Neural cell (in vitro differentiated cells): ENCODE data around the gene DPPA4. TPM values are rescaled to one million over a fixed set of nuclear protein-coding genes. Genes with fewer than 3 reads are reported as not detected.

Source experiments
- H2AFZ ChIP-seq: fragments of 200-600, 300-800 bp; sonication (generic), shearing (Covaris generic); 2 replicates; pipeline ENCODE4 v1.6.0; 2014; ENCODE audit warnings: low read depth, mild to moderate bottlenecking, antibody characterized with exemption, low read length, moderate library complexity
- H3F3A ChIP-seq: fragments of 200-600 bp; shearing (Covaris generic); 2 replicates; pipeline ENCODE4 v1.6.1; 2016; ENCODE audit warnings: mild to moderate bottlenecking, moderate library complexity, mixed read lengths, antibody characterized with exemption, low read length; ENCODE audit not compliant: insufficient read depth, poor library complexity, severe bottlenecking
- H3K27ac ChIP-seq: fragments of 200-600, 300-800 bp; sonication (generic), shearing (Covaris generic); 2 replicates; pipeline ENCODE4 v1.5.1; 2014; ENCODE audit warnings: mild to moderate bottlenecking, low read length, moderate library complexity
- H3K27me3 ChIP-seq: fragments of 300-800, 200-600 bp; sonication (generic), shearing (Covaris generic); 2 replicates; pipeline ENCODE4 v1.6.0; 2014; ENCODE audit warnings: mild to moderate bottlenecking, low read depth, low read length, moderate library complexity; ENCODE audit not compliant: insufficient read depth
- H3K36me3 ChIP-seq: fragments of 300-800, 200-600 bp; sonication (generic), shearing (Covaris generic); 2 replicates; pipeline ENCODE4 v1.5.1; 2014; ENCODE audit warnings: mild to moderate bottlenecking, antibody characterized with exemption, low read length, moderate library complexity; ENCODE audit not compliant: insufficient read depth
- H3K4me2 ChIP-seq: fragments of 300-800, 200-600 bp; sonication (generic), shearing (Covaris generic); 2 replicates; pipeline ENCODE4 v1.6.0; 2014; ENCODE audit warnings: mild to moderate bottlenecking, low read length
- H3K4me3 ChIP-seq: fragments of 300-800, 200-600 bp; sonication (generic), shearing (Covaris generic); 2 replicates; pipeline ENCODE4 v1.5.1; 2014; ENCODE audit warnings: mild to moderate bottlenecking, low read length, moderate library complexity
- H3K79me2 ChIP-seq: fragments of 200-600 bp; shearing (Covaris generic); replicated peaks from 2 replicates; pipeline ENCODE4 v1.6.0; 2014; ENCODE audit warnings: mild to moderate bottlenecking, low read length, moderate library complexity; ENCODE audit not compliant: insufficient read depth
- H3K9ac ChIP-seq: fragments of 300-800, 200-600 bp; sonication (generic), shearing (Covaris generic); 2 replicates; pipeline ENCODE4 v1.6.1; 2016; ENCODE audit warnings: mild to moderate bottlenecking, low read length, mixed read lengths
- H3K9me2 ChIP-seq: fragments of 200-600 bp; shearing (Covaris generic); 2 replicates; pipeline ENCODE4 v1.6.1; 2016; ENCODE audit warnings: mild to moderate bottlenecking, low read length, mixed read lengths; ENCODE audit not compliant: insufficient read depth
- H3K9me3 ChIP-seq: fragments of 200-600, 300-800 bp; sonication (generic), shearing (Covaris generic); 2 replicates; pipeline ENCODE4 v1.6.1; 2016; ENCODE audit warnings: mild to moderate bottlenecking, mixed run types, low read length, moderate library complexity, mixed read lengths
- H4K20me1 ChIP-seq: fragments of 200-600 bp; shearing (Covaris generic); 2 replicates; pipeline ENCODE4 v1.6.1; 2016; ENCODE audit warnings: mild to moderate bottlenecking, mixed run types; ENCODE audit not compliant: insufficient read depth
- EP300 ChIP-seq: fragments of 450-650 bp; conservative IDR thresholded peaks from 2 replicates; pipeline ENCODE4 v1.6.1; 2014; ENCODE audit warnings: antibody characterized with exemption, mild to moderate bottlenecking, moderate library complexity; ENCODE audit not compliant: poor library complexity, severe bottlenecking
- EZH2 ChIP-seq: fragments of 200-600, 300-800 bp; shearing (Covaris generic), sonication (generic); IDR thresholded peaks from 2 replicates; pipeline ENCODE4 v1.6.1; 2014; ENCODE audit warnings: antibody characterized with exemption, low read length, borderline replicate concordance, mild to moderate bottlenecking; ENCODE audit not compliant: insufficient read depth, poor library complexity, severe bottlenecking
- MXI1 ChIP-seq: fragments of 450-650 bp; conservative IDR thresholded peaks from 2 replicates; pipeline ENCODE4 v1.6.1; 2014; ENCODE audit warnings: antibody characterized with exemption, mild to moderate bottlenecking; ENCODE audit not compliant: poor library complexity, severe bottlenecking
- POLR2AphosphoS5 ChIP-seq: IDR thresholded peaks from 2 replicates; pipeline ENCODE4 v1.6.1; 2012
- RAD21 ChIP-seq: fragments of 450-650 bp; conservative IDR thresholded peaks from 2 replicates; pipeline ENCODE4 v1.6.1; 2014; ENCODE audit warnings: antibody characterized with exemption, mild to moderate bottlenecking, moderate library complexity
- SMC3 ChIP-seq: fragments of 450-650 bp; conservative IDR thresholded peaks from 2 replicates; pipeline ENCODE4 v1.6.1; 2014; ENCODE audit warnings: antibody characterized with exemption, mild to moderate bottlenecking, moderate library complexity; ENCODE audit not compliant: poor library complexity
- TAF1 ChIP-seq: IDR thresholded peaks from 2 replicates; pipeline ENCODE4 v1.6.1; 2012; ENCODE audit warnings: low read depth
- polyA plus RNA-seq: library from polyadenylated mRNA; depleted of rRNA; stranded (reverse); fragments of >200 nt; gene quantifications from 2 replicates; pipeline ENCODE4 v1.2.3, GENCODE V29; 2014
- TF ChIP-seq, protein P1 (sequence below): IDR thresholded peaks from 2 replicates; pipeline ENCODE4 v1.6.1; 2012; ENCODE audit warnings: borderline replicate concordance
- TF ChIP-seq, protein P2 (sequence below): fragments of 450-650 bp; IDR thresholded peaks from 2 replicates; pipeline ENCODE4 v1.5.1; 2014; ENCODE audit warnings: antibody characterized with exemption, mild to moderate bottlenecking, moderate library complexity; ENCODE audit not compliant: poor library complexity, severe bottlenecking

Gene DPPA4
- polyA plus RNA-seq, 1 donor from 2014 or later, result 1.6 TPM

DNA sequence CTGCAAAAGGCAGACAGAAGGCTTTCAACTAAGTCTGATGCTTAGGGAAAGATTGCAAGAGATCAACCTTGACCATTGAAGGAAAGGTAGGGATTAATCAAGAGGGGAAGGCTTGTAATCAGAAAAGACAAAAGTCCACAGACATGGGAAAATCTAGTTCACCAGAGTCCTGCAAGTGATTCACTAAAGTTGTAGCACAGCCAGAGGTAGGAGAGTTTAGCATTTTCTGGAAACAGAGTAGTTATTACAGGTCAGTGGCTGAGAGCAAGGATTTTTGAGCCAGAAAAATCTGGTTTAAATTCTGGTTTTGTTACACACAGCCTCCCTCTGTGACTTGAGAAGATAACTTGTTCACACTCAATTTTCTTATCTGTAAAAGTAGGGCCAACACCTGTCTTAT is 35.3 kb upstream of the DPPA4 start:
- Histone ChIP-seq H3K9me3 (no peaks in the 10 kb centered on the region), H4K20me1 (no peaks in the 10 kb centered on the region), H3K9me2 (no peaks in the 10 kb centered on the region), H3K27me3 (no peaks in the 10 kb centered on the region), H3K4me2 (no peak overlapping the region), H3K79me2 (no peaks in the 10 kb centered on the region), H3K36me3 (no peaks in the 10 kb centered on the region), H3F3A (no peaks in the 10 kb centered on the region), H3K4me3 (no peak overlapping the region), H3K27ac (no peak overlapping the region), H2AFZ (no peak overlapping the region), H3K9ac (no peak overlapping the region)
- TF ChIP-seq, protein P1, sequence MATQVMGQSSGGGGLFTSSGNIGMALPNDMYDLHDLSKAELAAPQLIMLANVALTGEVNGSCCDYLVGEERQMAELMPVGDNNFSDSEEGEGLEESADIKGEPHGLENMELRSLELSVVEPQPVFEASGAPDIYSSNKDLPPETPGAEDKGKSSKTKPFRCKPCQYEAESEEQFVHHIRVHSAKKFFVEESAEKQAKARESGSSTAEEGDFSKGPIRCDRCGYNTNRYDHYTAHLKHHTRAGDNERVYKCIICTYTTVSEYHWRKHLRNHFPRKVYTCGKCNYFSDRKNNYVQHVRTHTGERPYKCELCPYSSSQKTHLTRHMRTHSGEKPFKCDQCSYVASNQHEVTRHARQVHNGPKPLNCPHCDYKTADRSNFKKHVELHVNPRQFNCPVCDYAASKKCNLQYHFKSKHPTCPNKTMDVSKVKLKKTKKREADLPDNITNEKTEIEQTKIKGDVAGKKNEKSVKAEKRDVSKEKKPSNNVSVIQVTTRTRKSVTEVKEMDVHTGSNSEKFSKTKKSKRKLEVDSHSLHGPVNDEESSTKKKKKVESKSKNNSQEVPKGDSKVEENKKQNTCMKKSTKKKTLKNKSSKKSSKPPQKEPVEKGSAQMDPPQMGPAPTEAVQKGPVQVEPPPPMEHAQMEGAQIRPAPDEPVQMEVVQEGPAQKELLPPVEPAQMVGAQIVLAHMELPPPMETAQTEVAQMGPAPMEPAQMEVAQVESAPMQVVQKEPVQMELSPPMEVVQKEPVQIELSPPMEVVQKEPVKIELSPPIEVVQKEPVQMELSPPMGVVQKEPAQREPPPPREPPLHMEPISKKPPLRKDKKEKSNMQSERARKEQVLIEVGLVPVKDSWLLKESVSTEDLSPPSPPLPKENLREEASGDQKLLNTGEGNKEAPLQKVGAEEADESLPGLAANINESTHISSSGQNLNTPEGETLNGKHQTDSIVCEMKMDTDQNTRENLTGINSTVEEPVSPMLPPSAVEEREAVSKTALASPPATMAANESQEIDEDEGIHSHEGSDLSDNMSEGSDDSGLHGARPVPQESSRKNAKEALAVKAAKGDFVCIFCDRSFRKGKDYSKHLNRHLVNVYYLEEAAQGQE, result no peak
- TF ChIP-seq MXI1, result no peak
- TF ChIP-seq RAD21, result no peak
- TF ChIP-seq SMC3, result no peak
- no peak for TF ChIP-seq TAF1
- TF ChIP-seq EZH2, result no peak
- no peak for TF ChIP-seq POLR2AphosphoS5
- TF ChIP-seq, protein P2, sequence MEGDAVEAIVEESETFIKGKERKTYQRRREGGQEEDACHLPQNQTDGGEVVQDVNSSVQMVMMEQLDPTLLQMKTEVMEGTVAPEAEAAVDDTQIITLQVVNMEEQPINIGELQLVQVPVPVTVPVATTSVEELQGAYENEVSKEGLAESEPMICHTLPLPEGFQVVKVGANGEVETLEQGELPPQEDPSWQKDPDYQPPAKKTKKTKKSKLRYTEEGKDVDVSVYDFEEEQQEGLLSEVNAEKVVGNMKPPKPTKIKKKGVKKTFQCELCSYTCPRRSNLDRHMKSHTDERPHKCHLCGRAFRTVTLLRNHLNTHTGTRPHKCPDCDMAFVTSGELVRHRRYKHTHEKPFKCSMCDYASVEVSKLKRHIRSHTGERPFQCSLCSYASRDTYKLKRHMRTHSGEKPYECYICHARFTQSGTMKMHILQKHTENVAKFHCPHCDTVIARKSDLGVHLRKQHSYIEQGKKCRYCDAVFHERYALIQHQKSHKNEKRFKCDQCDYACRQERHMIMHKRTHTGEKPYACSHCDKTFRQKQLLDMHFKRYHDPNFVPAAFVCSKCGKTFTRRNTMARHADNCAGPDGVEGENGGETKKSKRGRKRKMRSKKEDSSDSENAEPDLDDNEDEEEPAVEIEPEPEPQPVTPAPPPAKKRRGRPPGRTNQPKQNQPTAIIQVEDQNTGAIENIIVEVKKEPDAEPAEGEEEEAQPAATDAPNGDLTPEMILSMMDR, result no peak
- TF ChIP-seq EP300, result no peak

DNA sequence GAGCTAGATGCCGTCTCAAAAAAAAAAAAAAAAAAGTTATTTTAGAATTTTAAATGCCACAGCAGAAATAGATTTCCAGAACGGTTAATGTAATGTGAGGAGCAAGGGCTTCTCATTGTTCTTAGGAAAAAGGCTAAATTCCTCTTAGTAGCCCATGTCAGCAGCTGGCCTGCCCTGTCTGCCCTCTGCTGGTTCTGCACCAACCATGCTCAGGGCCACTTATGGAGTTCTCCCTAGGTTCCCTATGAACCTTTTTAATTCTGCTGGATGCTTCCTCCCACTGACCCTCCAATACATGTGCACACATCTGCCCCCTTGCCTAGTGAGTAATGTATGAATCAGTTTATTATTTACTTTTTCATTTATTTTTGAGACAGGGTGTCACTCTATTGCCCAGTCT is 32.2 kb upstream of the DPPA4 start:
- Histone ChIP-seq H3K27ac (no peak overlapping the region), H3K27me3 (no peaks in the 10 kb centered on the region), H3F3A (no peaks in the 10 kb centered on the region), H3K9me3 (no peaks in the 10 kb centered on the region), H2AFZ (no peak overlapping the region), H3K4me3 (no peak overlapping the region), H3K79me2 (no peaks in the 10 kb centered on the region), H3K4me2 (no peak overlapping the region), H3K9ac (no peak overlapping the region), H3K9me2 (no peaks in the 10 kb centered on the region), H3K36me3 (no peaks in the 10 kb centered on the region), H4K20me1 (no peaks in the 10 kb centered on the region)
- TF ChIP-seq SMC3 (no peak), EP300 (no peak), TAF1 (no peak)
- TF ChIP-seq, protein P1, result no peak
